Left ventricle myocardium inferior (tissue), 1 donor: ENCODE measurements around the gene LRG1. TPM values are rescaled to one million over a fixed set of nuclear protein-coding genes. Genes with fewer than 3 reads are reported as not detected.
"Not testable (repeated sequence)": the region's sequence is repeated elsewhere in the genome, so short reads cannot be mapped to it uniquely, and the experiment has no call there.

ENCODE experiments used
- DNase-seq: peaks from one replicate; pipeline ENCODE4 v3.0.0-alpha.2; 2020
- H3K27ac ChIP-seq: fragments of 200-600 bp; replicated peaks from 2 replicates; pipeline ENCODE4 v1.8.0; 2021
- H3K27me3 ChIP-seq: fragments of 200-600 bp; 2 replicates; pipeline ENCODE4 v1.8.0; 2021; ENCODE audit warnings: low read depth
- H3K36me3 ChIP-seq: fragments of 200-600 bp; 2 replicates; pipeline ENCODE4 v1.8.0; 2021
- H3K4me1 ChIP-seq: fragments of 200-600 bp; 2 replicates; pipeline ENCODE4 v1.8.0; 2021
- H3K4me3 ChIP-seq: fragments of 200-600 bp; 2 replicates; pipeline ENCODE4 v1.8.0; 2021; ENCODE audit warnings: mild to moderate bottlenecking, moderate library complexity
- H3K9me3 ChIP-seq: fragments of 200-600 bp; replicated peaks from 2 replicates; pipeline ENCODE4 v1.8.0; 2021
- intact Hi-C: fragments of 100-400 bp; cut with micrococcal nuclease; formaldehyde crosslinking; loops from one replicate; pipeline ENCODE4 v1.11.0; 2022
- total RNA-seq: library from RNA; stranded (reverse); fragmentation: NEBNext Ultra II Directional; extraction: Animal tissue kit (Norgen Biotek cat#: 25700); gene quantifications from one replicate; pipeline ENCODE4 v1.2.1, GENCODE V29; 2021
- TF ChIP-seq, protein P1 (sequence below): fragments of 200-600 bp; IDR thresholded peaks from 2 replicates; pipeline ENCODE4 v1.8.0; 2021; ENCODE audit warnings: antibody characterized with exemption, mild to moderate bottlenecking, borderline replicate concordance
- donor health status: DM: no; HTN: yes; CAD: no; lungs with severe emphysema.

Gene LRG1
- total RNA-seq, 1 donor from 2014 or later: 0.41 TPM

DNA sequence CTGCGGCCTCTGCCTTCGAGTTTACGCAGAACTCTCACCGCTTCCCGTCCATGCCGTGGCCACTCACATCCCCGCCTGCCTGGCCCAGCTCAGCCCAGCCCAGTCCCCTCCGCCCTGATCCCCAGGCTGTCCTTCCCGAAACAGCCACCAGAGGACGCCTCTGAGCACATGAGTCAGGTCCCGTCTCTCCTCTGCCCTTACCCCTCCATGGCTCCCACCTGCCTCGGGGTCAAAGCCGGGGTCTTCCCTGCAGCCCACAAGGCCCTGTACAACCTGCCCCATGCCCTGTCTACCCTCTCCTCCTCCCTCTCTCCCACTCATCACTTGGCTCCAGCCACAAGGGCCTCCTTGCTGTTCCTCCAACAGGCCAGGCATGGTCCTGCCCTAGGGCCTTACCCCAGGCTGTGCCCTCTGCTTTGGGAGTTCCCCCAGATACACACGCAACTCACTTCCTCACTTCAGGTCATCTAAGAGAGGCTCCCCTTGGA is 27.8 kb upstream of the LRG1 start:
- H3K27me3 ChIP-seq: no peaks in the 10 kb centered on the region
- H3K4me1 ChIP-seq: peaks cover 19% of the 10 kb centered on the region
- intact Hi-C loops: no loop called here
- H3K27ac ChIP-seq: peak overlapping the region; percentile 67
- H3K36me3 ChIP-seq: no peaks in the 10 kb centered on the region
- TF ChIP-seq, protein P1, sequence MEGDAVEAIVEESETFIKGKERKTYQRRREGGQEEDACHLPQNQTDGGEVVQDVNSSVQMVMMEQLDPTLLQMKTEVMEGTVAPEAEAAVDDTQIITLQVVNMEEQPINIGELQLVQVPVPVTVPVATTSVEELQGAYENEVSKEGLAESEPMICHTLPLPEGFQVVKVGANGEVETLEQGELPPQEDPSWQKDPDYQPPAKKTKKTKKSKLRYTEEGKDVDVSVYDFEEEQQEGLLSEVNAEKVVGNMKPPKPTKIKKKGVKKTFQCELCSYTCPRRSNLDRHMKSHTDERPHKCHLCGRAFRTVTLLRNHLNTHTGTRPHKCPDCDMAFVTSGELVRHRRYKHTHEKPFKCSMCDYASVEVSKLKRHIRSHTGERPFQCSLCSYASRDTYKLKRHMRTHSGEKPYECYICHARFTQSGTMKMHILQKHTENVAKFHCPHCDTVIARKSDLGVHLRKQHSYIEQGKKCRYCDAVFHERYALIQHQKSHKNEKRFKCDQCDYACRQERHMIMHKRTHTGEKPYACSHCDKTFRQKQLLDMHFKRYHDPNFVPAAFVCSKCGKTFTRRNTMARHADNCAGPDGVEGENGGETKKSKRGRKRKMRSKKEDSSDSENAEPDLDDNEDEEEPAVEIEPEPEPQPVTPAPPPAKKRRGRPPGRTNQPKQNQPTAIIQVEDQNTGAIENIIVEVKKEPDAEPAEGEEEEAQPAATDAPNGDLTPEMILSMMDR: peak; percentile 85
- DNase-seq: peak; percentile 69
- no peaks in the 10 kb centered on the region for H3K9me3 ChIP-seq
- H3K4me3 ChIP-seq: peak overlapping the region; percentile 19

DNA sequence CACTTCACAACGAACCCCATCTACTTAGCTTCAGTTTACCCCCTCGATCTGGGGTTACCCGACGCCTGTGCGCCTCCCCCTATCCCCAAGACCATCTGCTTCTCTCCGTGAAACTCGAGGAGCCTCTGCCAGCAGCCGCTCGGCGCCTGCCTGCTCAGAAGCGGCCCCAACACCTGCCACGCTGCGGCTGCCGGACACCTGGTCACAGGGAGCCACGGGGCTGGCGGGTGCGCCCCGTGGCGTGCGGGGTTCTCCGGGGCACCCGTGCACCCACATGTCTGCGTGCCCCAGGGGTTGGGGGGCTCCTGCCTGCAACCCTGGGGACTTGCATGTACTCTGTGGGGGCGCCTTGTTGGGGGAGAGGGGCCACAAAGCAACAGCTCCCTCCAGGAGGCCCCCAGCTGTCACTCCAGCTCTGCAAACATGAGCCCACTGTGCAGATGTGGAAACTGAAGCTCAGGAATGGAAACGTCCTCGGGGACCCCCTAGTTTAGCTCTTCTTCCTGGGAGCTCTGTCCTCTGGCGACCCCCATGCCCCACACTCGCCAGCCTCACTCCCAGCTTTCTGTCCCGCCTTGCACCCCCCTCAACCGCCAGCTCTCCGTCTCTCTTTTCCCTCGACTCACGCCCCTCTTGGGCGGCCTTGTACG is 26.7 kb upstream of the LRG1 start:
- no peaks in the 10 kb centered on the region for H3K9me3 ChIP-seq
- DNase-seq: no peak
- TF ChIP-seq, protein P1: no peak
- no peak overlapping the region for H3K4me3 ChIP-seq
- intact Hi-C loops: no loop called here
- H3K4me1 ChIP-seq: peaks cover 16% of the 10 kb centered on the region
- H3K27me3 ChIP-seq: no peaks in the 10 kb centered on the region
- peak overlapping the region; percentile 67 for H3K27ac ChIP-seq
- no peaks in the 10 kb centered on the region for H3K36me3 ChIP-seq

DNA sequence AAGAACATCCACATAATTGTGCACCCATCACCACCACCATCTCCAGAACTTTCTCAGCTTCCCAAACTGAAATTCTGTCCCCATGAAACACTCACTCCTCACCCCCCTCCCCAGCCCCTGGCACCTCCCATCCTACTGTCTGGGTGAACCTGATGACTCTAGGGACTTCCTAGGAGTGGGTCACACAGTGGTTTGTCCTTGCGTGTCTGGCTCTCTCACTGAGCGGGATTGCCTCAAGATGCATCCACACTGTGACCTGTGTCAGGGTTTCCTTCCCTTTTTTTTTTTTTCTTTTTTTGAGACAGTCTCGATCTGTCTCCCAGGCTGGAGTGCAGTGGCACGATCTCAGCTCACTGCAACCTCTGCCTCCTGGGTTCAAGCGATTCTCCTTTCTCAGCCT is 23.7 kb upstream of the LRG1 start:
- intact Hi-C loops, H3K4me3 ChIP-seq, H3K36me3 ChIP-seq, H3K27me3 ChIP-seq, DNase-seq, H3K27ac ChIP-seq, H3K9me3 ChIP-seq: not testable (repeated sequence)
- H3K4me1 ChIP-seq: peaks cover 22% of the 10 kb centered on the region

DNA sequence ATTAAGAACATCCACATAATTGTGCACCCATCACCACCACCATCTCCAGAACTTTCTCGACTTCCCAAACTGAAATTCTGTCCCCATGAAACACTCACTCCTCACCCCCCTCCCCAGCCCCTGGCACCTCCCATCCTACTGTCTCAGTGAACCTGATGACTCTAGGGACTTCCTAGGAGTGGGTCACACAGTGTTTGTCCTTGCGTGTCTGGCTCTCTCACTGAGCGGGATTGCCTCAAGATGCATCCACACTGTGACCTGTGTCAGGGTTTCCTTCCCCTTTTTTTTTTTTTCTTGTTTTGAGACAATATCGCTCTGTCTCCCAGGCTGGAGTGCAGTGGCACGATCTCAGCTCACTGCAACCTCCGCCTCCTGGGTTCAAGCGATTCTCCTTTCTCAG is 22.2 kb upstream of the LRG1 start:
- DNase-seq, H3K27me3 ChIP-seq, H3K4me3 ChIP-seq, H3K36me3 ChIP-seq, intact Hi-C loops, H3K27ac ChIP-seq, H3K9me3 ChIP-seq: not testable (repeated sequence)
- peaks cover 27% of the 10 kb centered on the region for H3K4me1 ChIP-seq

DNA sequence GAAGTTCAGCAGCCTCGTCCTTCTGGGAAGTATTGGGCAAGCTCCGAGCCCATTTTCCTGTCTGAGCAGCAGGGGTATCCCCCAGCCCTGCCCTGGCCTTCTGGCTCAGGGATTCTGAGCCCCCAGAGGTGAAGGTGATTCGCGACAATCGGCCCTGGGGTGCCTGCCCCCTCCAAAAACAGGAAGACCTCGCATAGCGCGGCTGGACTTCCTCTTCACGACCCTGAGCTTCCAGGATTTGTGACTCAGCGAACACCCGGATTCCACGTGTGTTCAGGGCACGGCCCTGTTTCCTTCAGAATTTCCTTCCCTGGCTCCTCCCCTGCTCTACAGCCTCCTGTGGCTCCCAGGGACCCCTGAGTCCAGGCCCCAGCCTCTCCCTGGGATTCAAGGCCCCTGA is 19.7 kb upstream of the LRG1 start, which contains the start of gene SEMA6B:
SEMA6B (minus strand) TSS at position 116 of the 400 bp plus-strand sequence. CDS start 1,227 bp downstream, outside the sequence.
- Histone ChIP-seq H3K4me3 (peak within 1 kb of the TSS; percentile 66), H3K4me1 (peaks cover 28% of the 10 kb centered on the region), H3K36me3 (peaks cover 9% of the 10 kb centered on the region), H3K27me3 (peaks cover 4% of the 10 kb centered on the region), H3K9me3 (no peaks in the 10 kb centered on the region), H3K27ac (peak within 1 kb of the TSS; percentile 84)
- TF ChIP-seq, protein P1: no peak
- peak; percentile 55 for DNase-seq
- intact Hi-C loops: no loop called here

DNA sequence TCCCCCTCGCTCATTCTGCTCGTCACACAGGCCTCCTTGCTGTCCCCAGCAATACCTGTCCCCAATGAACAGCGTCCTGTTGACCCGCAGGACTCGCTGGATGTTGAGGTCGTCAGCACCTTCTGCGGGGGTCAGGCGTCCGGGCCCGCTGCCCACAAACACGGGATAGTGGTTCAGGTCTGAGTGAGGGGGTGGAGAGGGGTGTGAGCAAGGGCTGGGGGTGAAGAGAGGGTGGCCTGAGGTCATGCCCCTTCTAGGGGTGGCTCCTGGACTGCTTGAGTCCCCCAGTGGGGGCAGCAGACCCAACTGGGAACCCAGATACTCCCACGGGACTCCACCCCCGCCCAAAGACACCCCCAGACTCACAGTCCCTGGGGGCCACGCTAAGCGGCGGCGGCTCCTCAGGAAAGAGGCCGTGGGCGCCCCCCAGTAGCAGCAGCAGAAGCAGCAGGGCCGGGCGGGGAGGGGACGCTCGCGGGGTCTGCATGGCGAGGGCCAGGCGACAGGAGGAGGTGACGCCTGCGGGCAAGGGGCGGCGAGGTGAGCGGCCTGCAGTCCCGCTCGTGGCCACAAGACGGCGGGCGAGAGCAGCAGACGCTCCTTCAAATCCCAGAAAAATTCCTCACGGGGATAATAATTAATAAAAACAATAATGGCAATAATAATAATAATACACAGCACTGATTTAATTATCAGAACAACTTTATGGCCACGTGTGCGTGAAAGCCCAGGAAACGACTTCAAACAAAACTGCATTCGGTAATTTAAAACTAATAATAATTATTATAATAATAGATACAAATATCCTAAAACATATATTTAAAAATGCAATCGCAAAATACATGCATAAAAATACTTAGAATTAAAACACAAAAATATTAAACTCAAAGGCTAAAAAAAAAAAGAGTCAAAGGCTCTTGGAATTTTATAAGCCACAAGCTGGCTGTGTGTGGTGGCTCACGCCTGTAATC is 18.4 kb upstream of the LRG1 start:
- DNase-seq: no peak
- H3K36me3 ChIP-seq: peaks cover 16% of the 10 kb centered on the region
- peaks cover 4% of the 10 kb centered on the region for H3K27me3 ChIP-seq
- TF ChIP-seq, protein P1: peak; percentile 100
- no peaks in the 10 kb centered on the region for H3K9me3 ChIP-seq
- peak overlapping the region; percentile 66 for H3K4me3 ChIP-seq
- peak overlapping the region; percentile 84 for H3K27ac ChIP-seq
- intact Hi-C loops: no loop called here
- peaks cover 28% of the 10 kb centered on the region for H3K4me1 ChIP-seq
